ENCODE results near the gene PCDH12.
A peak's percentile ranks its signal among the peaks of the same experiment; 100 is the strongest.

PCDH12 gene

DNA sequence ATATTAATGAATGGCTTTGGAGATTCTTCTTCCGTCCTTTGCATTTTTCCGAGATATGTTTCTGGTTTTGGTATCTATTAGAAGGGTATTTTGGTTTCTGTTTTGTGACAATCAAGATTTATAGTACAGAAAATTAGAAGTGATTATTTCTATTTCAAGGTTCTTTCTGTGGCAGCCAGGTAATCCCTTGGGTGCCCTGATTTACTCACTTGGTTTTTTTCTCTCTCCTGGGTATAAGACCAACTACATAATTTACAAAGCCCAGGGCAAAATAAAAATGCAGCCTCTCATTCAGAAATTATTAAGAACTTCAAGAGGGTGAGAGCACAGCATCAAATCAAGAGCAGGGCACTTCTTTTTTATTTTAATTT, 8.9 kb upstream of the PCDH12 start:
- no peak for DNase-seq (ENCODE audit: low read depth)
- no peak overlapping the region for H3K4me3 ChIP-seq (ENCODE audit: low read depth, low read length)
- TF ChIP-seq CTCF (IDR thresholded peaks at IDR 0.05; ENCODE audit: control insufficient read depth, extremely low read depth, insufficient read depth), result no peak

DNA sequence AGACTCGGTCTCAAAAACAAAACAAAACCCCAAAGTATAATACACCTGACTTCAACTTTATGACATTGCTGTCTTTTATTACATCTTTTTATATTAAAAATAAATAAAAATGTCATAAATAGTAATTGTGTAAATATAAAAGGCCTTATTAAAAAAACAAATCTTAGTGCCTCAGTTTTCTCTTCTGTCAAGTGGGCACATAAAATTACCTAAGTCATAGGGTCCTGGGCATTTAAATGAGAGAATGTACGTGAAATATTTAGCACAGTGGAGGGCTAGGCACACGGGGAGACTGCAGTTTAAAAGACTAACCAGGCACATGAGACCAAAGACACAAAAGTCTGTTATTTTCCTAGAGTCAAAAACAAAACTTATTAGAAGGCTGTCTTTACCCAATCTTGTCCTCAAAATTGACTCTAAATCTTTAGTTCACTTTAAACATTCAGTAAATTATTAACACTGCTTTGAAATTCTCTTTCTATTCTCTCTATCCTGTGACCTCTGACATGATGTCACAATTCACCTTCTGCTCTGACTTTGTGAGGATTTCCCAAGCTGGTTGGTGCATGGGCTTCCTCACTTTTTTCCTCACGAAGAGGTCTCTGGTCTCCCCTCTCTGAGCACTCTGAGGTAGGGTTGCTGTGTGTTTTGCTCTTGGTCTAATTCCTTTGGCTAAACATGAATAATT, 8.4 kb upstream of the PCDH12 start:
- TF ChIP-seq CTCF (IDR thresholded peaks at IDR 0.05; ENCODE audit: control insufficient read depth, extremely low read depth, insufficient read depth), result no peak
- H3K4me3 ChIP-seq (ENCODE audit: low read depth, low read length), result no peak overlapping the region
- DNase-seq (ENCODE audit: low read depth), result no peak

DNA sequence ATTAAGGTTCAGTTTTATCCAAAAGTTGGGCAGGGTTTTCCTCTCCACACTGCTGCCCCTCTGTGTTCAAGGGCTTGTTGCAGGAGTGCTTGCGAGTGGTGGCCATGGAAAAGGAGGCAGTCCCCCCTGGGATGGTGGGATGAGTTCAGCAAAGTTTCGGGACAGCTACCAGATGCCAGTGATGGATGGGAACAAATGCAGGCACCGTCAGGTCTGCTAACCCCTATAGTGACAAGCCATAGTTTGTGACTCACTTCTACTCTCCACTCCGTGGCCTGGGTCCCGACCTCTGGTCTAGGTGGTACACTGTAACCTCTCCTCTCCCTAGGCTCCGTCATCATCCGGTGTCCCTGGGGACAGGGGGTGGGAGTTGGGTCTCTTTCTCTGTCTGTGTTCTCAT, 7.1 kb upstream of the PCDH12 start:
- TF ChIP-seq CTCF (IDR thresholded peaks at IDR 0.05; ENCODE audit: control insufficient read depth, extremely low read depth, insufficient read depth), result no peak

DNA sequence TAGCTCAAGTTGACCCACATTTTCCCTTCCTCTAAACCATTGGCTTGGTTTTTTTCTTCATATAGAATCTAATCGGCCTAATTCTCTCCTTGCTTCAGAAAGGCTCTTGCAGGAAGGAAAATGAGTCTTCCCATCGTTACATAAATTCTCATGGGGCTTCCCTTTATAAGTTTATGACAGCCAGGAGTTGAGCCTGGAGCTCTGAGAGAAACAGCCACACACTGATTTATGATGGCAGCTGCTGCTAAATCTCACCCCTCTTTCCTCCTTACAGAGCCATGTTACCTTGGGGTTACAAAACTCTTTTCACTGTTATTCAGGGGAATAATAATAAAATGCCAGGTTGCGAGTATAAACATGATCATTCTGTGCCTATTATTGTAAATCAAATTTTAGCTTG, 5.7 kb upstream of the PCDH12 start:
- H3K4me3 ChIP-seq (ENCODE audit: low read depth, low read length), result no peak overlapping the region
- no peak for DNase-seq (ENCODE audit: low read depth)
- no peak for TF ChIP-seq CTCF (IDR thresholded peaks at IDR 0.05; ENCODE audit: control insufficient read depth, extremely low read depth, insufficient read depth)

More for the DNA sequence above, 7.1 kb upstream of the PCDH12 start:
- H3K4me3 ChIP-seq (ENCODE audit: low read depth, low read length), result no peak overlapping the region
- DNase-seq (ENCODE audit: low read depth), result no peak

GRCh38 chr5:141961466-141961865, 3.5 kb upstream of the PCDH12 start:
- no peak for TF ChIP-seq CTCF (IDR thresholded peaks at IDR 0.05; ENCODE audit: control insufficient read depth, extremely low read depth, insufficient read depth)
- DNase-seq (ENCODE audit: low read depth), result no peak
- H3K4me3 ChIP-seq (ENCODE audit: low read depth, low read length), result no peak overlapping the region

- H3K4me3 ChIP-seq (ENCODE audit: low read depth, low read length), result no peak overlapping the region
Measured at GRCh38 chr5:141960449-141961323, 2.7 kb upstream of the PCDH12 start.

More at GRCh38 chr5:141960449-141961323, 2.7 kb upstream of the PCDH12 start:
- TF ChIP-seq CTCF (IDR thresholded peaks at IDR 0.05; ENCODE audit: control insufficient read depth, extremely low read depth, insufficient read depth), result peak; percentile 77
- peak; percentile 18 for DNase-seq (ENCODE audit: low read depth)

Data from LNCaP clone FGC (cell line).